Mucosa of descending colon (tissue), 3 donors: Measurements from ENCODE around the gene MIA2. TPM values are rescaled to one million over a fixed set of nuclear protein-coding genes. Genes with fewer than 3 reads are reported as not detected.

Experiments used
- ATAC-seq: fragments of 200-7000 bp; cut with Tn5 transposase; one replicate; pipeline ENCODE4 v1.9.1; 2020; ENCODE audit warnings: mild to moderate bottlenecking, moderate library complexity
- DNase-seq, 3 donors: peaks; one replicate each; pipeline ENCODE4 v3.0.0-alpha.2; 2020
- H3K36me3 ChIP-seq: fragments of 200-600 bp; one replicate; pipeline ENCODE4 v1.8.0; 2021; ENCODE audit warnings: low read depth, mild to moderate bottlenecking
- H3K4me1 ChIP-seq: fragments of 200-600 bp; one replicate; pipeline ENCODE4 v1.8.0; 2021; ENCODE audit warnings: low read depth, mild to moderate bottlenecking
- H3K4me3 ChIP-seq: fragments of 200-600 bp; one replicate; pipeline ENCODE4 v1.8.0; 2021; ENCODE audit warnings: mild to moderate bottlenecking
- H3K9me3 ChIP-seq: fragments of 200-600 bp; one replicate; pipeline ENCODE4 v1.8.0; 2021; ENCODE audit warnings: mild to moderate bottlenecking
- CTCF ChIP-seq: fragments of 200-600 bp; IDR thresholded peaks from one replicate; pipeline ENCODE4 v1.8.0; 2022; ENCODE audit warnings: antibody characterized with exemption, mild to moderate bottlenecking
- intact Hi-C, 2 donors: fragments of 100-400 bp; cut with DNase I in 1 of 2; cut with micrococcal nuclease in 1 of 2; formaldehyde crosslinking; loops; one replicate each; pipeline versions ENCODE4 v1.11.0 to v1.11.1; 2022; cut with DNase I, micrococcal nuclease
- total RNA-seq, 3 donors: library from RNA; stranded (reverse); fragmentation: NEBNext Ultra II Directional in 2 of 3; extraction: Animal tissue kit (Norgen Biotek cat#: 25700) in 2 of 3; gene quantifications; one replicate each; pipeline versions ENCODE4 v1.2.1 to v1.2.4, GENCODE V29; 2021 to 2023
- donor health status: DM: no; HTN: no; CAD: no; lungs with moderate emphysema.
- donor health status: DM: no; HTN: no; CAD: no.
- donor health status: DM: no; HTN: yes; CAD: no.

Gene MIA2
- total RNA-seq, 3 donors from 2014 or later = 46.1 to 81.9 (median 51.7) TPM

- H3K9me3 ChIP-seq = no peaks in the 10 kb centered on the region
- DNase-seq (no peak), ATAC-seq (no peak)
- intact Hi-C loops = no loop called here
- no peak for TF ChIP-seq CTCF
- H3K4me1 ChIP-seq = no peaks in the 10 kb centered on the region
- H3K4me3 ChIP-seq = no peak overlapping the region
- H3K36me3 ChIP-seq = no peaks in the 10 kb centered on the region
Measured at GRCh38 chr14:39395555-39396254, 162.0 kb downstream of the MIA2 start.

GRCh38 chr14:39396448-39396847 lies 162.7 kb downstream of the MIA2 start:
- Histone ChIP-seq H3K9me3 (no peaks in the 10 kb centered on the region), H3K36me3 (no peaks in the 10 kb centered on the region), H3K4me3 (no peak overlapping the region), H3K4me1 (no peaks in the 10 kb centered on the region)
- no peak for ATAC-seq
- intact Hi-C loops = no loop called here
- DNase-seq = no peak
- no peak for TF ChIP-seq CTCF

- no peak for TF ChIP-seq CTCF
- Histone ChIP-seq H3K36me3 (no peaks in the 10 kb centered on the region), H3K4me3 (no peak overlapping the region), H3K4me1 (no peaks in the 10 kb centered on the region), H3K9me3 (no peaks in the 10 kb centered on the region)
- ATAC-seq (no peak), DNase-seq (no peak)
- intact Hi-C loops = no loop called here
Measured at GRCh38 chr14:39398382-39398781, 164.7 kb downstream of the MIA2 start.

- ATAC-seq (no peak), DNase-seq (no peak)
- intact Hi-C loops = no loop called here
- Histone ChIP-seq H3K9me3 (no peaks in the 10 kb centered on the region), H3K4me3 (no peak overlapping the region), H3K4me1 (no peaks in the 10 kb centered on the region), H3K36me3 (no peaks in the 10 kb centered on the region)
- no peak for TF ChIP-seq CTCF
Measured at GRCh38 chr14:39406560-39406959, 172.8 kb downstream of the MIA2 start.

GRCh38 chr14:39416072-39416471 lies 182.4 kb downstream of the MIA2 start:
- no peak for DNase-seq
- no peak overlapping the region for H3K4me3 ChIP-seq
- intact Hi-C loops = no loop called here
- H3K9me3 ChIP-seq = peaks cover 22% of the 10 kb centered on the region
- H3K4me1 ChIP-seq = no peaks in the 10 kb centered on the region
- ATAC-seq = no peak
- no peaks in the 10 kb centered on the region for H3K36me3 ChIP-seq
- TF ChIP-seq CTCF = no peak

GRCh38 chr14:39417014-39417413 lies 183.3 kb downstream of the MIA2 start:
- DNase-seq = no peak
- no peak overlapping the region for H3K4me3 ChIP-seq
- TF ChIP-seq CTCF = no peak
- intact Hi-C loops = no loop called here
- H3K4me1 ChIP-seq = no peaks in the 10 kb centered on the region
- no peaks in the 10 kb centered on the region for H3K36me3 ChIP-seq
- peaks cover 22% of the 10 kb centered on the region for H3K9me3 ChIP-seq
- no peak for ATAC-seq
